A549 (cell line): ENCODE measurements around the gene RASGEF1C. TPM values are rescaled to one million over a fixed set of nuclear protein-coding genes. Genes with fewer than 3 reads are reported as not detected.

ENCODE experiments used
- ATAC-seq, 2 experiments: fragments of 200-7000 bp in 1 of 2; fragments of >200 bp in 1 of 2; cut with Nextera tagmentation in 1 of 2; cut with Tn5 transposase in 1 of 2; 3 replicates each; pipeline versions ENCODE4 v1.8.0 to v1.9.1; 2018 to 2020; ENCODE audit warnings: mild to moderate bottlenecking in 1 of 2, moderate library complexity in 1 of 2
- CTCF ChIA-PET: fragments of 300-600 bp; sonication (Branson Sonifier 250); formaldehyde crosslinking; extraction: SDS; loops from one replicate; lab custom pipeline; 2021; ENCODE audit warnings: antibody characterized with exemption, inconsistent platforms; lab: Yijun Ruan, JAX
- POLR2A ChIA-PET: fragments of 350-600 bp; formaldehyde crosslinking; extraction: SDS; loops from one replicate; lab custom pipeline; 2021; ENCODE audit warnings: antibody characterized with exemption, inconsistent platforms; lab: Yijun Ruan, JAX
- DNase-seq, 2 experiments: peaks; one replicate each; pipeline versions ENCODE4 v3.0.0 to v3.0.0-alpha.2; 2011 to 2016; ENCODE audit warnings: low read depth in 1 of 2, low spot score in 1 of 2
- FAIRE-seq: peaks from 2 replicates; lab custom pipeline; 2011; peaks lifted over from hg19 to GRCh38; lab: Jason Lieb, UNC
- H3K27ac ChIP-seq, 2 experiments: fragments of >200 bp; sonication (Bioruptor Twin); formaldehyde crosslinking; 3 replicates each; pipeline ENCODE4 v1.5.1; 2016 to 2017
- H3K4me1 ChIP-seq: fragments of >200 bp; sonication (Bioruptor Twin); formaldehyde crosslinking; 3 replicates; pipeline ENCODE4 v1.6.1; 2016
- H3K4me2 ChIP-seq: fragments of >200 bp; sonication (Bioruptor Twin); formaldehyde crosslinking; 3 replicates; pipeline ENCODE4 v1.6.1; 2016
- H3K4me3 ChIP-seq: fragments of >200 bp; sonication (Bioruptor Twin); formaldehyde crosslinking; 3 replicates; pipeline ENCODE4 v1.5.1; 2016
- H3K9me3 ChIP-seq: fragments of >200 bp; sonication (Bioruptor Twin); formaldehyde crosslinking; 3 replicates; pipeline ENCODE4 v1.6.1; 2016
- CBX8 ChIP-seq: fragments of 200-600 bp; sonication (generic); IDR thresholded peaks from 2 replicates; pipeline ENCODE4 v1.6.1; 2016
- CHD2 ChIP-seq: fragments of 150-350 bp; IDR thresholded peaks from 2 replicates; pipeline ENCODE4 v1.6.1; 2014; ENCODE audit warnings: low read length; ENCODE audit not compliant: partially characterized antibody
- FOSB ChIP-seq: fragments of 250-450 bp; sonication (Bioruptor Pico); IDR thresholded peaks from 2 replicates; pipeline ENCODE4 v1.5.0; 2020; ENCODE audit warnings: mild to moderate bottlenecking, moderate library complexity
- FOSL2 ChIP-seq, 2 experiments: fragments of 450-650 bp in 1 of 2; fragments of >200 bp in 1 of 2; sonication (Bioruptor Twin) in 1 of 2; formaldehyde crosslinking; IDR thresholded peaks; 2 replicates each; pipeline versions ENCODE4 v1.5.0 to v1.6.1; 2016 to 2020; ENCODE audit warnings: mild to moderate bottlenecking in 1 of 2, moderate library complexity in 1 of 2
- HEYL ChIP-seq: fragments of 250-450 bp; sonication (Bioruptor Pico); IDR thresholded peaks from 2 replicates; pipeline ENCODE4 v1.8.0; 2021; ENCODE audit warnings: mild to moderate bottlenecking, moderate library complexity
- HOXB13 ChIP-seq: fragments of 250-450 bp; sonication (Bioruptor Pico); IDR thresholded peaks from 2 replicates; pipeline ENCODE4 v1.5.0; 2020; ENCODE audit warnings: low read depth, mild to moderate bottlenecking, moderate library complexity
- JUNB ChIP-seq: fragments of >200 bp; sonication (Bioruptor Twin); formaldehyde crosslinking; IDR thresholded peaks from 2 replicates; pipeline ENCODE4 v1.6.1; 2016
- KDM5A ChIP-seq: fragments of 200-600 bp; sonication (generic); IDR thresholded peaks from 2 replicates; pipeline ENCODE4 v1.6.1; 2016; ENCODE audit warnings: antibody characterized with exemption, mild to moderate bottlenecking
- NPAS2 ChIP-seq: fragments of 250-450 bp; sonication (Bioruptor Pico); IDR thresholded peaks from 2 replicates; pipeline ENCODE4 v1.8.0; 2022; ENCODE audit warnings: mild to moderate bottlenecking, moderate library complexity, borderline replicate concordance
- PHF8 ChIP-seq: fragments of 200-600 bp; sonication (generic); IDR thresholded peaks from 2 replicates; pipeline ENCODE4 v1.6.1; 2016; ENCODE audit warnings: low read depth, mild to moderate bottlenecking, antibody characterized with exemption, moderate library complexity, borderline replicate concordance
- RAD21 ChIP-seq, 2 experiments: fragments of >200 bp in 1 of 2; sonication (Bioruptor Twin) in 1 of 2; formaldehyde crosslinking in 1 of 2; IDR thresholded peaks in 1 of 2; conservative IDR thresholded peaks in 1 of 2; 2 replicates in 1 of 2; 3 replicates in 1 of 2; pipeline ENCODE4 v1.6.1; 2012 to 2018; ENCODE audit warnings: inconsistent platforms in 1 of 2
- RNF2 ChIP-seq: fragments of 200-600 bp; sonication (generic); IDR thresholded peaks from 2 replicates; pipeline ENCODE4 v1.6.1; 2016; ENCODE audit warnings: low read depth, mild to moderate bottlenecking, antibody characterized with exemption, moderate library complexity, borderline replicate concordance
- ZFP36 ChIP-seq: fragments of 450-650 bp; IDR thresholded peaks from 2 replicates; pipeline ENCODE4 v1.6.1; 2014; ENCODE audit warnings: borderline replicate concordance; ENCODE audit not compliant: partially characterized antibody
- WGBS: methylation state at CpG from one replicate; pipeline ENCODE4 v1.1.6; 2017; ENCODE audit errors: missing lambda C conversion rate; 5-methylcytosine and 5-hydroxymethylcytosine counted together
- polyA plus RNA-seq, 4 experiments: library from polyadenylated mRNA; depleted of rRNA in 3 of 4; stranded (reverse); fragments of >200 nt; fragmentation: RNase III in 1 of 4; extraction: RNeasy Plus Mini Kit Qiagen cat#74134 plus additional on column Dnase treatment in 1 of 4; gene quantifications; 2 replicates in 3 of 4; 3 replicates in 1 of 4; pipeline ENCODE4 v1.2.3, GENCODE V29; 2011 to 2017
- TF ChIP-seq, protein P1 (sequence below): IDR thresholded peaks from 2 replicates; pipeline ENCODE4 v1.6.1; 2012
- TF ChIP-seq, protein P2 (sequence below): IDR thresholded peaks from 2 replicates; pipeline ENCODE4 v1.6.1; 2012
- TF ChIP-seq, protein P3 (sequence below): fragments of 200-600 bp; sonication (generic); IDR thresholded peaks from 2 replicates; pipeline ENCODE4 v1.6.1; 2016; ENCODE audit warnings: antibody characterized with exemption, mild to moderate bottlenecking, moderate library complexity
- TF ChIP-seq, protein P4 (sequence below): fragments of >200 bp; sonication (Bioruptor Twin); formaldehyde crosslinking; IDR thresholded peaks from 3 replicates; pipeline ENCODE4 v1.6.1; 2016
- TF ChIP-seq, protein P5 (sequence below): fragments of >200 bp; sonication (Bioruptor Twin); formaldehyde crosslinking; IDR thresholded peaks from 3 replicates; pipeline ENCODE4 v1.5.1; 2016
- TF ChIP-seq, protein P6 (sequence below): IDR thresholded peaks from 2 replicates; pipeline ENCODE4 v1.6.1; 2012; ENCODE audit warnings: low read depth, borderline replicate concordance

Gene RASGEF1C
- polyA plus RNA-seq, 2 of the 4 experiments (the other 2 are of a cell fraction), result 0.12 TPM; not detected in 1

DNA sequence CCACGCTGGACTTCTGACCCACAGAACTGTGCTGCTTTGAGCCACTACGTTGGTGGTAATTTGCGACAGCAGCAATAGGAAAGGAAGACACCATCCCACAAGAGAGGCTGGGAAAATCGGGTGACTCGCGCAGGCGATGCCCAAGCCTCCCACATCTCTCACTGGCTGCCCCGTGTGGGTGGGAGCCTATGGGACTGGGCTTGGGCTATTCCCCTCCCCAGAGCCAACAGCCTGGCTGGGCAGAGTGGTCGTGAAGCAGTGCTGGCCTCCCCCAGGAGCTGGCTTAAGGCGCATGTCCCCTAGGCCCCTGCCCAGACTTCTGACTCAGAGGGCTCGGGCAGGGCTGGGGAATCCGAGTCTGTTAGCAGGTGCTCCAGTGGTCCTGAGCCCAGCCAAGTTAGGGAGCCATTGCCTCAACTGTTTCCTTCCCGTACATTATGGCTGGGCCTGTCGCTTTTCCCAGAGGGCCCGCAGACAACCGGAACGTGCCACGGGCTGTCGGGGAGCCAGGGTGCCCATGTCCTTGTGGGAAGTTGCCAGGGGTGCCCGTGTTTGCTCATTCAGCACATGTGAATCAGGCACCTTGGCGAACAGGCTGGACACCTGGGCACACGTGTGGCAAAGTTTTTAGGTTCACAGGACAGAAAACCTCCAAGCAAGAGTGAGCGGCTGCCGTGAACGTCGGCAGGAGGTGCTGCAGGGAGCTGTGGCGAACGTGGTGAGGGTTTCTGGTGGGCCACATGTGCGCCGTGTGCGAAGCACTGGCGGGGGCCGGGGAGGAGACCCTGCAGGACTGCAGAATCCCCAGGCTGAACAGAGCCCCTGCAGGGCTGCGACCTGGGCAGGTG, 7.0 kb upstream of the RASGEF1C start (continued):
- TF ChIP-seq, protein P1, sequence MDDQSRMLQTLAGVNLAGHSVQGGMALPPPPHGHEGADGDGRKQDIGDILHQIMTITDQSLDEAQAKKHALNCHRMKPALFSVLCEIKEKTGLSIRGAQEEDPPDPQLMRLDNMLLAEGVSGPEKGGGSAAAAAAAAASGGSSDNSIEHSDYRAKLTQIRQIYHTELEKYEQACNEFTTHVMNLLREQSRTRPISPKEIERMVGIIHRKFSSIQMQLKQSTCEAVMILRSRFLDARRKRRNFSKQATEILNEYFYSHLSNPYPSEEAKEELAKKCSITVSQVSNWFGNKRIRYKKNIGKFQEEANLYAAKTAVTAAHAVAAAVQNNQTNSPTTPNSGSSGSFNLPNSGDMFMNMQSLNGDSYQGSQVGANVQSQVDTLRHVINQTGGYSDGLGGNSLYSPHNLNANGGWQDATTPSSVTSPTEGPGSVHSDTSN, result no peak
- TF ChIP-seq FOSB (CRISPR knock-in tag) (no peak), JUNB (no peak), PHF8 (no peak), RNF2 (no peak)
- TF ChIP-seq, protein P2, sequence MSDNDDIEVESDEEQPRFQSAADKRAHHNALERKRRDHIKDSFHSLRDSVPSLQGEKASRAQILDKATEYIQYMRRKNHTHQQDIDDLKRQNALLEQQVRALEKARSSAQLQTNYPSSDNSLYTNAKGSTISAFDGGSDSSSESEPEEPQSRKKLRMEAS, result no peak

DNA sequence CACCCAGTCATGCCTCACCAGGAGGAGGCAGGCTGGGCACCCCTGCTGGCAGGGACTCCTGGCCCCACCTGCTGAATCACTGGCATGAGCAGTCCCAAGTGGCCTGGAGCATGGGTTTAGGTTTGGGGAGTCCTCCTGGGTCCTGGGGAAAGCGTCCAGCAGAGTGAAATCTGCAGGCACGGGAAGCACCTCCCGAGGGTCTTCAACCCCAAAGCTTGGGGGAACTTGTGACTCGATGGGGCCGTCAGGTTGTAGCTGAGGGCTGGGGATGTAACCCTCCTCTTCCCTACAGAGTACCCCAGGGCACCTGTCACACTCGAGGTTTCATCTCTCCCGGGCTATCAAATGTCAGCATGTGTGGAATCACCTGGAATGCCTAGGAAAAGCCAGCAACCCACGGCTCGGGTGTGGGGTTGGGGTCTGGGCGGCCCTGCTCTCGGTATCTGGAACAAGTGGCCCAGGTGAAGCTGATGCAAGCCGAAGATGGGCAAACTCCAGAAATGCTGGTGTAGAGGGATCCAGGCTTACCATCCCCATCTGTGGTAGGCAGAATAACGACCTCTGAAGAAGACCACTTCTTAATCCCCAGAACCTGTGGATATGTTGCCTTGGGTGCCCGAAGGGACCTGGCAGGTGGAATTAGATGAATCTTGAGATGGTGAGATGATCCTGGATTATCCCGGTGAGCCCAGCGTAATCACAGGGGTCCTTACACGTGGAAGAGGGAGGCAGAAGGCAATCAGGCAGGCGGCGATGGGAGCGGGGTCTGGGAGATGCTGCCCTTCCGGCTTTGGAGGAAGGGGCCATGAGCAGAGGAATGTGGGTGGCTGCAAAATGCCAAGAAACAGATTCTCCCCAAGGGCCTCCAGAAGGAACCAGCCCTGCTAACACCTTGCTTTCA, 6.1 kb upstream of the RASGEF1C start:
- Histone ChIP-seq H3K4me1 (no peaks in the 10 kb centered on the region), H3K4me3 (no peak overlapping the region), H3K9me3 (peaks cover 34% of the 10 kb centered on the region), H3K27ac (no peak overlapping the region), H3K4me2 (no peak overlapping the region)
- FAIRE-seq (no peak), ATAC-seq (0 out of 6 replicates have a peak, but pooled peaks of 1 of the 2 experiments have one; percentile 18), DNase-seq (no peak)
- no peak for TF ChIP-seq PHF8
- WGBS, result 52% methylated on average over 15 of the region's 21 CpGs
- ChIA-PET CTCF (no interaction called here), POLR2A (interaction anchor here (0.6 kb wide), 1 partner anchor 250 kb away, joined by 4 read pairs; no protein-coding TSS in a partner anchor)

DNA sequence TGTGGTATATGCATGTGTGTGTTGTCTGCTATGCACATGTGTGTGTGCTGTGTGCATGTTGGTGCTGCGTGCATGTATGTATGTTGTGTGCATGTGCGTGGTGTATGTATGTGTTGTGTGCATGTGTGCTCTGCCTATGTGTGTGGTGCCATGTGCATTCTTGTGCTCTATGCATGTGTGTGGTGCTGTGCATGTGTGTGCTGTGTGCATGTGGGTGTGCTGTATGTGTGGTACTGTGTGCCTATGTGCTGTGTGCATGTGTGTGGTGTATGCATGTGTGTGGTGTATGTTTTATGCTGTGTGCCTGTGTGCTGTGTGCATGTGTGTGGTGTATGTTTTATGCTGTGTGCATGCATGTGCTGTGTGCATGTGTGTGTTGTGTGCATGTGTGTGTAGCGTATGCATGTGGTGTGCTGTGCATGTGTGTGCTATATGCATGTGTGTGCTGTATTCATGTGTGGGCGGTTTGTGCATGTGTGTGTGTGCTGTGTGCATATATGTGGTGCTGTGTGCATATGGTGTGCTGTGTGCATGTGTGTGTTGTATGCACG, 4.7 kb upstream of the RASGEF1C start:
- POLR2A ChIA-PET, result no interaction called here
- TF ChIP-seq HEYL (CRISPR knock-in tag) (no peak), NPAS2 (CRISPR knock-in tag) (no peak), CBX8 (no peak), RAD21 (conservative IDR thresholded peaks at IDR 0.05 in 1 of 2, IDR thresholded peaks at IDR 0.05 in 1 of 2) (no peak), HOXB13 (CRISPR knock-in tag) (no peak), KDM5A (no peak), CHD2 (no peak), FOSL2 (IDR thresholded peaks at IDR 0.05) (no peak), FOSL2 (CRISPR knock-in tag; IDR thresholded peaks at IDR 0.05) (no peak), ZFP36 (no peak)
- TF ChIP-seq, protein P1, result no peak
- TF ChIP-seq, protein P3, sequence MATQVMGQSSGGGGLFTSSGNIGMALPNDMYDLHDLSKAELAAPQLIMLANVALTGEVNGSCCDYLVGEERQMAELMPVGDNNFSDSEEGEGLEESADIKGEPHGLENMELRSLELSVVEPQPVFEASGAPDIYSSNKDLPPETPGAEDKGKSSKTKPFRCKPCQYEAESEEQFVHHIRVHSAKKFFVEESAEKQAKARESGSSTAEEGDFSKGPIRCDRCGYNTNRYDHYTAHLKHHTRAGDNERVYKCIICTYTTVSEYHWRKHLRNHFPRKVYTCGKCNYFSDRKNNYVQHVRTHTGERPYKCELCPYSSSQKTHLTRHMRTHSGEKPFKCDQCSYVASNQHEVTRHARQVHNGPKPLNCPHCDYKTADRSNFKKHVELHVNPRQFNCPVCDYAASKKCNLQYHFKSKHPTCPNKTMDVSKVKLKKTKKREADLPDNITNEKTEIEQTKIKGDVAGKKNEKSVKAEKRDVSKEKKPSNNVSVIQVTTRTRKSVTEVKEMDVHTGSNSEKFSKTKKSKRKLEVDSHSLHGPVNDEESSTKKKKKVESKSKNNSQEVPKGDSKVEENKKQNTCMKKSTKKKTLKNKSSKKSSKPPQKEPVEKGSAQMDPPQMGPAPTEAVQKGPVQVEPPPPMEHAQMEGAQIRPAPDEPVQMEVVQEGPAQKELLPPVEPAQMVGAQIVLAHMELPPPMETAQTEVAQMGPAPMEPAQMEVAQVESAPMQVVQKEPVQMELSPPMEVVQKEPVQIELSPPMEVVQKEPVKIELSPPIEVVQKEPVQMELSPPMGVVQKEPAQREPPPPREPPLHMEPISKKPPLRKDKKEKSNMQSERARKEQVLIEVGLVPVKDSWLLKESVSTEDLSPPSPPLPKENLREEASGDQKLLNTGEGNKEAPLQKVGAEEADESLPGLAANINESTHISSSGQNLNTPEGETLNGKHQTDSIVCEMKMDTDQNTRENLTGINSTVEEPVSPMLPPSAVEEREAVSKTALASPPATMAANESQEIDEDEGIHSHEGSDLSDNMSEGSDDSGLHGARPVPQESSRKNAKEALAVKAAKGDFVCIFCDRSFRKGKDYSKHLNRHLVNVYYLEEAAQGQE, result no peak
- TF ChIP-seq, protein P4, sequence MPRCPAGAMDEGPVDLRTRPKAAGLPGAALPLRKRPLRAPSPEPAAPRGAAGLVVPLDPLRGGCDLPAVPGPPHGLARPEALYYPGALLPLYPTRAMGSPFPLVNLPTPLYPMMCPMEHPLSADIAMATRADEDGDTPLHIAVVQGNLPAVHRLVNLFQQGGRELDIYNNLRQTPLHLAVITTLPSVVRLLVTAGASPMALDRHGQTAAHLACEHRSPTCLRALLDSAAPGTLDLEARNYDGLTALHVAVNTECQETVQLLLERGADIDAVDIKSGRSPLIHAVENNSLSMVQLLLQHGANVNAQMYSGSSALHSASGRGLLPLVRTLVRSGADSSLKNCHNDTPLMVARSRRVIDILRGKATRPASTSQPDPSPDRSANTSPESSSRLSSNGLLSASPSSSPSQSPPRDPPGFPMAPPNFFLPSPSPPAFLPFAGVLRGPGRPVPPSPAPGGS, result no peak
- TF ChIP-seq, protein P5, sequence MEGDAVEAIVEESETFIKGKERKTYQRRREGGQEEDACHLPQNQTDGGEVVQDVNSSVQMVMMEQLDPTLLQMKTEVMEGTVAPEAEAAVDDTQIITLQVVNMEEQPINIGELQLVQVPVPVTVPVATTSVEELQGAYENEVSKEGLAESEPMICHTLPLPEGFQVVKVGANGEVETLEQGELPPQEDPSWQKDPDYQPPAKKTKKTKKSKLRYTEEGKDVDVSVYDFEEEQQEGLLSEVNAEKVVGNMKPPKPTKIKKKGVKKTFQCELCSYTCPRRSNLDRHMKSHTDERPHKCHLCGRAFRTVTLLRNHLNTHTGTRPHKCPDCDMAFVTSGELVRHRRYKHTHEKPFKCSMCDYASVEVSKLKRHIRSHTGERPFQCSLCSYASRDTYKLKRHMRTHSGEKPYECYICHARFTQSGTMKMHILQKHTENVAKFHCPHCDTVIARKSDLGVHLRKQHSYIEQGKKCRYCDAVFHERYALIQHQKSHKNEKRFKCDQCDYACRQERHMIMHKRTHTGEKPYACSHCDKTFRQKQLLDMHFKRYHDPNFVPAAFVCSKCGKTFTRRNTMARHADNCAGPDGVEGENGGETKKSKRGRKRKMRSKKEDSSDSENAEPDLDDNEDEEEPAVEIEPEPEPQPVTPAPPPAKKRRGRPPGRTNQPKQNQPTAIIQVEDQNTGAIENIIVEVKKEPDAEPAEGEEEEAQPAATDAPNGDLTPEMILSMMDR, result no peak
- TF ChIP-seq, protein P6, sequence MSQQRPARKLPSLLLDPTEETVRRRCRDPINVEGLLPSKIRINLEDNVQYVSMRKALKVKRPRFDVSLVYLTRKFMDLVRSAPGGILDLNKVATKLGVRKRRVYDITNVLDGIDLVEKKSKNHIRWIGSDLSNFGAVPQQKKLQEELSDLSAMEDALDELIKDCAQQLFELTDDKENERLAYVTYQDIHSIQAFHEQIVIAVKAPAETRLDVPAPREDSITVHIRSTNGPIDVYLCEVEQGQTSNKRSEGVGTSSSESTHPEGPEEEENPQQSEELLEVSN, result no peak

More for the DNA sequence above, 4.7 kb upstream of the RASGEF1C start:
- Histone ChIP-seq H3K4me2 (no peak overlapping the region), H3K27ac (no peak overlapping the region), H3K4me3 (no peak overlapping the region), H3K9me3 (peaks cover 20% of the 10 kb centered on the region), H3K4me1 (0 out of 3 replicates have a peak, but pooled peaks cover 3% of the 10 kb centered on the region)
- FAIRE-seq, result no peak
- CTCF ChIA-PET, result no interaction called here
- DNase-seq, result no peak
- WGBS, result 69% methylated on average over 5 of the region's 5 CpGs
- ATAC-seq, result no peak
